Stimulated activated CD8-positive, alpha-beta memory T cell treated with anti-CD3 and anti-CD28 coated beads, Interleukin-15, amount 100 ng/mL, for 48 hours (primary cell): Measurements from ENCODE around the gene CADPS2.

Experiments used
- DNase-seq, 2 donors: peaks; one replicate each; pipeline ENCODE4 v3.0.0-alpha.2; 2020; ENCODE audit warnings: low read depth in 2 of 2

Gene CADPS2

GRCh38 chr7:122532406-122533269 lies 353.6 kb downstream of the CADPS2 start:
- no peak for DNase-seq

GRCh38 chr7:122528879-122529481 lies 357.3 kb downstream of the CADPS2 start:
- DNase-seq = no peak

- DNase-seq = no peak
Measured at GRCh38 chr7:122525355-122525754, 360.9 kb downstream of the CADPS2 start.

- DNase-seq = no peak
Measured at GRCh38 chr7:122521767-122522166, 364.5 kb downstream of the CADPS2 start.

GRCh38 chr7:122520971-122521555 lies 365.2 kb downstream of the CADPS2 start:
- no peak for DNase-seq

- DNase-seq = no peak
Measured at GRCh38 chr7:122518488-122518887, 367.8 kb downstream of the CADPS2 start.

- DNase-seq = no peak
Measured at GRCh38 chr7:122517576-122517975, 368.7 kb downstream of the CADPS2 start.

- DNase-seq = no peak
Measured at GRCh38 chr7:122515404-122515803, 370.9 kb downstream of the CADPS2 start.

- DNase-seq = no peak
Measured at GRCh38 chr7:122511268-122511667, 375.0 kb downstream of the CADPS2 start.

GRCh38 chr7:122507591-122507990 lies 378.7 kb downstream of the CADPS2 start:
- no peak for DNase-seq

- DNase-seq = no peak
Measured at GRCh38 chr7:122492007-122492406, 394.3 kb downstream of the CADPS2 start.

GRCh38 chr7:122488241-122488640 lies 398.0 kb downstream of the CADPS2 start:
- no peak for DNase-seq

GRCh38 chr7:122487131-122487530 lies 399.1 kb downstream of the CADPS2 start:
- no peak for DNase-seq

GRCh38 chr7:122485856-122486255 lies 400.4 kb downstream of the CADPS2 start:
- no peak for DNase-seq

GRCh38 chr7:122482212-122482611 lies 404.0 kb downstream of the CADPS2 start:
- DNase-seq = no peak

- no peak for DNase-seq
Measured at GRCh38 chr7:122470859-122471258, 415.4 kb downstream of the CADPS2 start.

GRCh38 chr7:122468945-122469344 lies 417.3 kb downstream of the CADPS2 start:
- no peak for DNase-seq

GRCh38 chr7:122467661-122468449 lies 418.4 kb downstream of the CADPS2 start:
- no peak for DNase-seq

- no peak for DNase-seq
Measured at GRCh38 chr7:122465296-122465695, 421.0 kb downstream of the CADPS2 start.

GRCh38 chr7:122463631-122464030 lies 422.6 kb downstream of the CADPS2 start:
- DNase-seq = no peak

- DNase-seq = no peak
Measured at GRCh38 chr7:122460936-122461335, 425.3 kb downstream of the CADPS2 start.

GRCh38 chr7:122457969-122458368 lies 428.3 kb downstream of the CADPS2 start:
- no peak for DNase-seq
